Activated naive CD4-positive, alpha-beta T cell treated with anti-CD3 and anti-CD28 coated beads for 36 hours (primary cell): ENCODE measurements around the gene ANTXRL. TPM values are rescaled to one million over a fixed set of nuclear protein-coding genes. Genes with fewer than 3 reads are reported as not detected.
"Not testable (repeated sequence)": the region's sequence is repeated elsewhere in the genome, so short reads cannot be mapped to it uniquely, and the experiment has no call there.

ENCODE experiments used
- CTCF ChIA-PET: fragments of 350-600 bp; sonication (Branson Sonifier 250); formaldehyde crosslinking; loops from one replicate; lab custom pipeline; 2021; ENCODE audit warnings: antibody characterized with exemption; lab: Charles Lee
- DNase-seq: peaks from one replicate; pipeline ENCODE4 v3.0.0-alpha.2; 2020
- H3K27ac Mint-ChIP-seq: one replicate; pipeline ENCODE4 v1.8.0; 2021; ENCODE audit warnings: mild to moderate bottlenecking, mixed read lengths
- H3K27me3 Mint-ChIP-seq: one replicate; pipeline ENCODE4 v1.8.0; 2021; ENCODE audit warnings: low read depth, mixed read lengths
- H3K36me3 Mint-ChIP-seq: one replicate; pipeline ENCODE4 v1.8.0; 2021; ENCODE audit warnings: low read depth, mixed read lengths
- H3K4me1 Mint-ChIP-seq: one replicate; pipeline ENCODE4 v1.8.0; 2021; ENCODE audit warnings: low read depth, mixed read lengths
- H3K4me3 Mint-ChIP-seq: one replicate; pipeline ENCODE4 v1.8.0; 2021; ENCODE audit warnings: mild to moderate bottlenecking, moderate library complexity, mixed read lengths
- H3K9me3 Mint-ChIP-seq: one replicate; pipeline ENCODE4 v1.8.0; 2021; ENCODE audit warnings: mixed read lengths
- intact Hi-C: fragments of 100-400 bp; cut with micrococcal nuclease; formaldehyde crosslinking; loops from one replicate; pipeline ENCODE4 v1.15.1; 2023
- total RNA-seq, 2 experiments: library from RNA; stranded (reverse); gene quantifications; one replicate each; pipeline ENCODE4 v1.2.3, GENCODE V29; 2021

ANTXRL gene
- total RNA-seq, 2 experiments from 2014 or later: not detected

DNA sequence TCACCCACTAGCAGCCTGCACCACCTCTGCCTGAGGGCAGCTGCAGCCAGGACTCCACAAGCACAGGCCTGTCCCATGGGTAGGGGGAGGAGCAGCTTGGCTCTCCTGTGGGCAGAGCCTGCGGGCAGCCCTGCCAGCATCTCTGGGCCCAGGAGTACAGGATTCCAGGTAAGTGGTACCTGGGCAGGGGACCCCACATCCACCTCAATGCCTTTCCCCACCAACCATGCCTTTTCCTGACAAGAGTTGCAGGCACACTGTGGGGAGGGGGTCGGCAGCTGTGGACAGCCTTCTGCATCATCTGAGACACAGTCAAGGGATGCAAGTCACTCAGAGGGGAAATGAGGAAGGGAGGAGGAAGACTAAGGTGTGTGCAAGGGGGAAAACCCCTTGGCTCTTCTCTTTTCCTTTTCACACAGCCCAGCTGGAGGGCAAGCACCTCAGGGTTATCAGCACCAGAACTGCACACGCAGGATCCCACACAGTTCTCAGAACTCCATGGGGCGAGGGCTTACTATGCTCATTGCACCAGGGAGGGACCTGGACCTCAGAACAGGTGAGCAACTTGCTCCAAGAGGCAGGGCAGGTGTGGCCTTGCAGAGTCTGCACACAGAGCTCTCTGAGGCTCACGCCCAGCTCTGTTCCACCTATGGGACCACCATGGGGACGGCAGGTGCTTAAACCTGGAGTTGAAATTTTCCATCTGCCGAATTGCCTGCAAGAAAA is 16.5 kb upstream of the ANTXRL start:
- Mint-ChIP-seq H3K27ac (no peak overlapping the region), H3K4me1 (peaks cover 47% of the 10 kb centered on the region), H3K36me3 (no peaks in the 10 kb centered on the region), H3K9me3 (no peaks in the 10 kb centered on the region), H3K4me3 (no peak overlapping the region), H3K27me3 (no peaks in the 10 kb centered on the region)
- intact Hi-C loops: no loop called here
- CTCF ChIA-PET: interaction anchor here (0.6 to 1.7 kb wide), 4 partner anchors 11 to 272 kb away, joined by 3 to 5 read pairs (median 4); no protein-coding TSS in a partner anchor
- DNase-seq: peak; percentile 45

GRCh38 chr10:46270963-46271530 is 15.8 kb upstream of the ANTXRL start:
- peaks cover 43% of the 10 kb centered on the region for H3K4me1 Mint-ChIP-seq
- intact Hi-C loops, H3K4me3 Mint-ChIP-seq, H3K27me3 Mint-ChIP-seq, H3K36me3 Mint-ChIP-seq, H3K9me3 Mint-ChIP-seq, H3K27ac Mint-ChIP-seq, DNase-seq: not testable (repeated sequence)
- CTCF ChIA-PET: interaction anchor here (1.1 kb wide), 1 partner anchor 12 kb away, joined by 3 read pairs; no protein-coding TSS in a partner anchor

GRCh38 chr10:46271795-46272499 is 14.8 kb upstream of the ANTXRL start:
- H3K36me3 Mint-ChIP-seq, H3K4me3 Mint-ChIP-seq, H3K9me3 Mint-ChIP-seq, H3K27me3 Mint-ChIP-seq, intact Hi-C loops, DNase-seq: not testable (repeated sequence)
- H3K4me1 Mint-ChIP-seq: peaks cover 41% of the 10 kb centered on the region
- peak overlapping the region; percentile 51 for H3K27ac Mint-ChIP-seq
- CTCF ChIA-PET: interaction anchor here (1.1 kb wide), 1 partner anchor 17 kb away, joined by 3 read pairs; no protein-coding TSS in a partner anchor

GRCh38 chr10:46272863-46273415 is 13.9 kb upstream of the ANTXRL start:
- Mint-ChIP-seq H3K4me3 (no peak overlapping the region), H3K36me3 (no peaks in the 10 kb centered on the region), H3K27ac (peak overlapping the region; percentile 21), H3K4me1 (peaks cover 41% of the 10 kb centered on the region), H3K9me3 (no peaks in the 10 kb centered on the region), H3K27me3 (no peaks in the 10 kb centered on the region)
- DNase-seq: no peak
- intact Hi-C loops: loop anchor here (1.0 kb wide), 1 partner anchor 52 kb away; no protein-coding TSS in a partner anchor
- CTCF ChIA-PET: no interaction called here

DNA sequence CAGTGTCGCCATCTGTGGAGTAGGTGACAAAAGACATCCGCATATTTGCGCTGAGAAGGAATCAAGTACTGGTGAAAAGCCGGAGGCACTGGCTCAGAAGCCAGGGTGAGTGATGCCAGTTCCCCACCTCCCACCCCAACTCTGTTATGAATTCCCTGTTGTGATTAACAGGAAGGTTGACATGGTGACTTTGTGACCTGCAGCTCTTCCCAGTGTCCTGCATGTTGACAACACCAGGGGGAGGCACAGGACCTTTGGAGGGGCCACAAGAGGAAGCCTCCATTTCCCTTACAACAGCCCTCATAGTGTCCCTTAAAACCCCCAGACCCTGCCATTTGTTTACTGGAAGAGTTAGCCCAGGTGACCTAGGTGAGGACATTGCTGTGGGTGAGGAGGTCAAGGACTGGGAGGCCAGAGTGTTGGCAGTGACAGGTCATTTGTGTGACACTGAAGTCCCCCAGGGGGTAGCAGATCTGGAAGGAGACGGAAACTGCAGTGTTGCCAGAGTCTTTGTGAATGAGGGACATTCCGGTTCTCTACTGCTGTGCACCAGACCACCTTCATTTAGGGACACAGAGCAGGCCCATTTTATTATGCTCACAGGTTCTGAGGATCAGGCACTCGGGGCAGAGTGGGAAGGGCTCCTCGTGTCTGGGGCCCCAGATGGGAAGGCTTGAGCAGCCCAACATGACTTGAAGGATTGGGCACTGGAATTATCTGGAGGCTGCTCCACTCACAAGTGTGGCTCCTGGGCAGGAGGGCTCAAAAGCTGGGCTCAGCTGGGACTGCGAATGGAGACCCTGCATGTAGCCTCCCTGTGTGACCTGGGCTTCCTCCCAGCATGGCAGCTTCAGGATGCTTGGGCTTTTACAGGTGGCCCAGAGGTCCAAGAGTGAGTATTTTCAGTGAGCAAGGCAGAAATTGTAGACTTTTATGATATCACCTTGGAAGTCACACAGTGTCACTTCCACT is 13.0 kb upstream of the ANTXRL start:
- Mint-ChIP-seq H3K27ac (no peak overlapping the region), H3K4me1 (peaks cover 41% of the 10 kb centered on the region), H3K9me3 (no peaks in the 10 kb centered on the region), H3K36me3 (no peaks in the 10 kb centered on the region), H3K4me3 (no peak overlapping the region), H3K27me3 (no peaks in the 10 kb centered on the region)
- no peak for DNase-seq
- CTCF ChIA-PET: no interaction called here
- intact Hi-C loops: loop anchor here (1.0 kb wide), 1 partner anchor 52 kb away; no protein-coding TSS in a partner anchor

- Mint-ChIP-seq H3K27me3 (no peaks in the 10 kb centered on the region), H3K36me3 (no peaks in the 10 kb centered on the region), H3K4me1 (peaks cover 14% of the 10 kb centered on the region), H3K4me3 (no peak overlapping the region), H3K9me3 (no peaks in the 10 kb centered on the region), H3K27ac (no peak overlapping the region)
- CTCF ChIA-PET: no interaction called here
- DNase-seq: no peak
- intact Hi-C loops: no loop called here
Observed at GRCh38 chr10:46277840-46278239, 9.0 kb upstream of the ANTXRL start.

GRCh38 chr10:46282421-46282831 is 4.4 kb upstream of the ANTXRL start:
- intact Hi-C loops: loop anchor here (5.0 kb wide), 1 partner anchor 250 kb away; the partner anchor contains the start of gene NCOA4

GRCh38 chr10:46282842-46283574 is 3.8 kb upstream of the ANTXRL start:
- Mint-ChIP-seq H3K27me3 (no peaks in the 10 kb centered on the region), H3K4me3 (peak overlapping the region; percentile 91), H3K27ac (no peak overlapping the region), H3K36me3 (no peaks in the 10 kb centered on the region), H3K4me1 (peaks cover 19% of the 10 kb centered on the region), H3K9me3 (no peaks in the 10 kb centered on the region)
- CTCF ChIA-PET: interaction anchor here (1.0 to 1.5 kb wide), 3 partner anchors 12 to 53 kb away, joined by 3 to 4 read pairs (median 3); no protein-coding TSS in a partner anchor
- no peak for DNase-seq
- intact Hi-C loops: loop anchor here (5.0 kb wide), 1 partner anchor 251 kb away; the partner anchor contains the start of gene NCOA4

More at GRCh38 chr10:46282421-46282831, 4.4 kb upstream of the ANTXRL start:
- Mint-ChIP-seq H3K4me3 (peak overlapping the region; percentile 54), H3K4me1 (peaks cover 19% of the 10 kb centered on the region)
- not testable (repeated sequence) for DNase-seq, H3K27ac Mint-ChIP-seq, H3K36me3 Mint-ChIP-seq, H3K9me3 Mint-ChIP-seq, H3K27me3 Mint-ChIP-seq
- CTCF ChIA-PET: interaction anchor here (1.0 to 1.5 kb wide), 3 partner anchors 12 to 53 kb away, joined by 3 to 4 read pairs (median 3); no protein-coding TSS in a partner anchor

- Mint-ChIP-seq H3K9me3 (no peaks in the 10 kb centered on the region), H3K4me3 (peak overlapping the region; percentile 91), H3K4me1 (peaks cover 19% of the 10 kb centered on the region), H3K36me3 (no peaks in the 10 kb centered on the region), H3K27me3 (no peaks in the 10 kb centered on the region), H3K27ac (peak overlapping the region; percentile 32)
- no peak for DNase-seq
- intact Hi-C loops: loop anchor here (1.0 to 5.0 kb wide), 3 partner anchors 14 to 251 kb away; partner anchors contain the start of gene NCOA4
- CTCF ChIA-PET: interaction anchor here (1.0 to 1.5 kb wide), 4 partner anchors 13 to 54 kb away, joined by 3 to 4 read pairs (median 4); no protein-coding TSS in a partner anchor
Observed at GRCh38 chr10:46283580-46284285, 3.1 kb upstream of the ANTXRL start.
